ENCODE data around the gene ALAS1. TPM values are rescaled to one million over a fixed set of nuclear protein-coding genes. Genes with fewer than 3 reads are reported as not detected.
A peak's percentile ranks its signal among the peaks of the same experiment; 100 is the strongest.

Gene ALAS1
- total RNA-seq, 1 donor from 2014 or later = 78.9 TPM

- intact Hi-C loops (cut with DNase I) = no loop called here
- ATAC-seq = no peak
- DNase-seq = peak; percentile 57
Observed at GRCh38 chr3:52228751-52229291, 30.9 kb downstream of the ALAS1 start.

GRCh38 chr3:52229656-52230055 is 31.7 kb downstream of the ALAS1 start:
- TF ChIP-seq, protein P1, sequence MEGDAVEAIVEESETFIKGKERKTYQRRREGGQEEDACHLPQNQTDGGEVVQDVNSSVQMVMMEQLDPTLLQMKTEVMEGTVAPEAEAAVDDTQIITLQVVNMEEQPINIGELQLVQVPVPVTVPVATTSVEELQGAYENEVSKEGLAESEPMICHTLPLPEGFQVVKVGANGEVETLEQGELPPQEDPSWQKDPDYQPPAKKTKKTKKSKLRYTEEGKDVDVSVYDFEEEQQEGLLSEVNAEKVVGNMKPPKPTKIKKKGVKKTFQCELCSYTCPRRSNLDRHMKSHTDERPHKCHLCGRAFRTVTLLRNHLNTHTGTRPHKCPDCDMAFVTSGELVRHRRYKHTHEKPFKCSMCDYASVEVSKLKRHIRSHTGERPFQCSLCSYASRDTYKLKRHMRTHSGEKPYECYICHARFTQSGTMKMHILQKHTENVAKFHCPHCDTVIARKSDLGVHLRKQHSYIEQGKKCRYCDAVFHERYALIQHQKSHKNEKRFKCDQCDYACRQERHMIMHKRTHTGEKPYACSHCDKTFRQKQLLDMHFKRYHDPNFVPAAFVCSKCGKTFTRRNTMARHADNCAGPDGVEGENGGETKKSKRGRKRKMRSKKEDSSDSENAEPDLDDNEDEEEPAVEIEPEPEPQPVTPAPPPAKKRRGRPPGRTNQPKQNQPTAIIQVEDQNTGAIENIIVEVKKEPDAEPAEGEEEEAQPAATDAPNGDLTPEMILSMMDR (IDR thresholded peaks at IDR 0.05) = no peak
- intact Hi-C loops (cut with DNase I) = loop anchor here (5.0 kb wide), 1 partner anchor 113 kb away; no protein-coding TSS in a partner anchor
- H3K27ac ChIP-seq = no peak overlapping the region
- ATAC-seq (no peak), DNase-seq (peak; percentile 56)
- H3K36me3 ChIP-seq = peaks cover 56% of the 10 kb centered on the region
- no peaks in the 10 kb centered on the region for H3K9me3 ChIP-seq
- no peaks in the 10 kb centered on the region for H3K4me1 ChIP-seq
- H3K4me3 ChIP-seq = no peak overlapping the region
- H3K27me3 ChIP-seq = no peaks in the 10 kb centered on the region

More at GRCh38 chr3:52228751-52229291, 30.9 kb downstream of the ALAS1 start:
- Histone ChIP-seq H3K4me3 (no peak overlapping the region), H3K27ac (no peak overlapping the region), H3K36me3 (peaks cover 49% of the 10 kb centered on the region), H3K27me3 (no peaks in the 10 kb centered on the region), H3K9me3 (no peaks in the 10 kb centered on the region), H3K4me1 (no peaks in the 10 kb centered on the region)
- TF ChIP-seq, protein P1 (IDR thresholded peaks at IDR 0.05) = no peak

DNA sequence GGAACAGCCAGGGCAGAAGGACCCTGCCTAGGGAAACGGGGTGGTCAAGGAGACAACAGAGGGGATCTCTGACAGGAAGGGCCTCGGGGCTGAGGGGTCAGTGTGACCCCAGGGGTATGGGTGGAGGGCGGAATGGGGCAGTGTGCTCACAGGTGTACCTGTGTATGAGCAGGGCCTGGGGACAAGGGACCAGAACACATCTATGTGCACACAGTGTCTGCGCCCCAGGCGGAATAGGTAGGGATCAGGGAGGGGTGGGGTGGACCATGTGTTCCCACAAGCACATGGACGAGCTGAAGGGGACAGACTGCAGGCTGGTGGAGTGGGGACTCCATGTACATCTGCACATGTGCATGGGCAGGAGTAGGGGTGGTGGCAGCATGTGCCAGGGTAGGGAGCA is 32.5 kb downstream of the ALAS1 start:
- ATAC-seq (no peak), DNase-seq (no peak)
- Histone ChIP-seq H3K27me3 (no peaks in the 10 kb centered on the region), H3K4me1 (no peaks in the 10 kb centered on the region), H3K36me3 (peaks cover 58% of the 10 kb centered on the region), H3K4me3 (no peak overlapping the region), H3K9me3 (no peaks in the 10 kb centered on the region), H3K27ac (no peak overlapping the region)
- TF ChIP-seq, protein P1 (IDR thresholded peaks at IDR 0.05) = no peak
- intact Hi-C loops (cut with DNase I) = loop anchor here (5.0 kb wide), 1 partner anchor 112 kb away; no protein-coding TSS in a partner anchor

DNA sequence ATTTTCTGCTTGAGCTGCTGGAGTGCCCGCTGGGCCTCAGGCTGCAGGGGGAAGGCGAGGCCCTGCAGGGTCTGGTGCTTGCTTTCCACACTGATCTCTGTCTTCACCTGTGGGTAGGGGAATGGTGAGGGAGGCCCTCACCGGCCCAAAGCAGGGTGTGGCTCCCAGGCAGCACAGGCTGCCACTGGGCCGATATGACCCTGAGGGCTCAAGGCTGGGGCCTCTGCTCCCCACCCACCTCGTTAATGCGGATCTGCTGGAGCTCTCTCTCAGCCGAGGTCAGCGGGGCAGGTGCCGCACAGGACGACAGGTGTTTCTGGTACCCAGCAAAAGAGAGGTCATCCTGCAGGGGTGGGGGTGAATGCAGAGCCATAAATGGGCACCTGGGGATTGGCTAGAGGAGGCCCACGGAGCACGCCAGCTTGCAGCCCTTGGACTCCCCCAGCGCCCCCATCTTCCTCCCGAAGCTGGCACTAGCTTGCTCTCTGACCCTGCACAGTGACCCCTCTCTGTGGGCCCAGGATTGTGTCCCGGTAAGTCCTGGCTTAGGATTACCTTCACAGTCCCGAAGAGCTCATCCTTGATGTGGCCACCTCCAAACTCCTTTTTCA is 33.0 kb downstream of the ALAS1 start:
- ATAC-seq (no peak), DNase-seq (peak; percentile 55)
- H3K4me3 ChIP-seq = no peak overlapping the region
- peaks cover 58% of the 10 kb centered on the region for H3K36me3 ChIP-seq
- H3K9me3 ChIP-seq = no peaks in the 10 kb centered on the region
- no peak overlapping the region for H3K27ac ChIP-seq
- no peaks in the 10 kb centered on the region for H3K27me3 ChIP-seq
- TF ChIP-seq, protein P1 (IDR thresholded peaks at IDR 0.05) = no peak
- no peaks in the 10 kb centered on the region for H3K4me1 ChIP-seq
- intact Hi-C loops (cut with DNase I) = loop anchor here (5.0 kb wide), 1 partner anchor 111 kb away; no protein-coding TSS in a partner anchor

GRCh38 chr3:52231502-52232278 is 33.7 kb downstream of the ALAS1 start:
- Histone ChIP-seq H3K4me1 (peaks cover 5% of the 10 kb centered on the region), H3K9me3 (no peaks in the 10 kb centered on the region), H3K4me3 (no peak overlapping the region), H3K27me3 (no peaks in the 10 kb centered on the region), H3K27ac (no peak overlapping the region), H3K36me3 (peaks cover 58% of the 10 kb centered on the region)
- TF ChIP-seq, protein P1 (IDR thresholded peaks at IDR 0.05) = peak; percentile 92
- ATAC-seq = peak; percentile 86
- intact Hi-C loops (cut with DNase I) = loop anchor here (5.0 kb wide), 1 partner anchor 111 kb away; no protein-coding TSS in a partner anchor
- DNase-seq = peak; percentile 91

All from upper lobe of right lung (tissue), 1 donor.